GM12878 (cell line): ENCODE data around the gene ADAMTSL1. TPM values are rescaled to one million over a fixed set of nuclear protein-coding genes. Genes with fewer than 3 reads are reported as not detected.

Source experiments
- ATAC-seq: fragments of 200-7000 bp; cut with Tn5 transposase; 3 replicates; pipeline ENCODE4 v1.9.1; 2020; ENCODE audit warnings: mild to moderate bottlenecking, moderate library complexity
- BruUV-seq: library from RNA; stranded (reverse); fragments of 400-500 nt; replicated peaks from 2 replicates; lab custom pipeline; 2021; lab: Mats Ljungman, UMichigan
- CTCF ChIA-PET: fragments of 300-600 bp; sonication (Branson Sonifier 250); formaldehyde crosslinking; extraction: SDS; loops from one replicate; lab custom pipeline; 2021; ENCODE audit warnings: inconsistent platforms; lab: Yijun Ruan, JAX
- POLR2A ChIA-PET: fragments of 350-600 bp; formaldehyde crosslinking; extraction: SDS; loops from one replicate; lab custom pipeline; 2021; ENCODE audit warnings: inconsistent platforms; lab: Charles Lee
- RAD21 ChIA-PET: fragments of 300-600 bp; sonication (Branson Sonifier 250); formaldehyde crosslinking; loops from one replicate; lab custom pipeline; 2023; ENCODE audit warnings: antibody characterized with exemption; ENCODE audit not compliant: unreplicated experiment; lab: Charles Lee
- SMC1A ChIA-PET: fragments of 300-600 bp; sonication (Branson Sonifier 250); formaldehyde crosslinking; loops from one replicate; lab custom pipeline; 2023; ENCODE audit not compliant: unreplicated experiment, uncharacterized antibody; lab: Charles Lee
- DNase-seq: peaks from one replicate; pipeline ENCODE4 v3.0.0-alpha.2; 2011; ENCODE audit warnings: low read depth, low spot score
- FAIRE-seq: peaks from 3 replicates; lab custom pipeline; 2011; peaks lifted over from hg19 to GRCh38; lab: Jason Lieb, UNC
- H2AFZ ChIP-seq: 2 replicates; pipeline ENCODE4 v1.6.0; 2011; ENCODE audit warnings: low read depth, low read length, control low read depth; ENCODE audit not compliant: control insufficient read depth
- H3K27ac ChIP-seq: 2 replicates; pipeline ENCODE4 v1.5.1; 2011; ENCODE audit warnings: control low read depth; ENCODE audit not compliant: control insufficient read depth, insufficient read depth
- H3K27me3 ChIP-seq, 2 experiments: replicated peaks in 1 of 2; 2 replicates each; pipeline versions ENCODE4 v1.6.0 to v1.6.1; 2011; ENCODE audit warnings: low read length in 1 of 2; ENCODE audit not compliant: control insufficient read depth in 2 of 2, insufficient read depth in 2 of 2
- H3K36me3 ChIP-seq, 2 experiments: 2 replicates each; pipeline ENCODE4 v1.5.1; 2011; ENCODE audit warnings: low read length in 1 of 2; ENCODE audit not compliant: control insufficient read depth in 2 of 2, insufficient read depth in 2 of 2
- H3K4me1 ChIP-seq: 2 replicates; pipeline ENCODE4 v1.6.1; 2011; ENCODE audit warnings: mild to moderate bottlenecking, low read length, moderate library complexity, mixed read lengths; ENCODE audit not compliant: control insufficient read depth, insufficient read depth
- H3K4me2 ChIP-seq: 2 replicates; pipeline ENCODE4 v1.6.0; 2011; ENCODE audit warnings: control low read depth; ENCODE audit not compliant: control insufficient read depth, insufficient read depth
- H3K4me3 ChIP-seq: fragments of 200-600 bp; sonication (generic); 2 replicates; pipeline ENCODE4 v1.5.1; 2016
- H3K79me2 ChIP-seq: 2 replicates; pipeline ENCODE4 v1.6.0; 2011; ENCODE audit warnings: low read length; ENCODE audit not compliant: control insufficient read depth, insufficient read depth
- H3K9ac ChIP-seq: 2 replicates; pipeline ENCODE4 v1.8.0; 2011; ENCODE audit warnings: low read length, control low read depth, mixed read lengths; ENCODE audit not compliant: control insufficient read depth, insufficient read depth
- H3K9me3 ChIP-seq: replicated peaks from 3 replicates; pipeline ENCODE4 v1.5.1; 2011; ENCODE audit warnings: mild to moderate bottlenecking, low read length; ENCODE audit not compliant: control insufficient read depth, insufficient read depth
- H4K20me1 ChIP-seq: 2 replicates; pipeline ENCODE4 v1.6.0; 2011; ENCODE audit not compliant: control insufficient read depth, insufficient read depth
- ATF7 ChIP-seq: fragments of 450-650 bp; IDR thresholded peaks from 2 replicates; pipeline ENCODE4 v1.6.1; 2016; ENCODE audit warnings: low read depth, mild to moderate bottlenecking
- BCLAF1 ChIP-seq: fragments of 450-650 bp; IDR thresholded peaks from 2 replicates; pipeline ENCODE4 v1.6.1; 2017; ENCODE audit warnings: antibody characterized with exemption, mild to moderate bottlenecking, moderate library complexity
- CBX5 ChIP-seq: sonication (generic); IDR thresholded peaks from 2 replicates; pipeline ENCODE4 v1.6.1; 2016; ENCODE audit warnings: low read depth, moderate library complexity, mild to moderate bottlenecking, inconsistent platforms
- CHD1 ChIP-seq: IDR thresholded peaks from 2 replicates; pipeline ENCODE4 v1.6.1; 2012; ENCODE audit warnings: low read depth, low read length, improper control_type of control experiment
- CREB1 ChIP-seq: IDR thresholded peaks from 2 replicates; pipeline ENCODE4 v1.6.1; 2012; ENCODE audit warnings: low read depth, mild to moderate bottlenecking, inconsistent platforms
- MYC ChIP-seq: IDR thresholded peaks from 2 replicates; pipeline ENCODE4 v1.6.1; 2011; ENCODE audit warnings: mild to moderate bottlenecking, low read length, moderate library complexity, inconsistent platforms; ENCODE audit not compliant: insufficient read depth, insufficient replicate concordance, insufficient read length, severe bottlenecking
- NR2C1 ChIP-seq: fragments of 450-650 bp; IDR thresholded peaks from 2 replicates; pipeline ENCODE4 v1.6.1; 2017; ENCODE audit warnings: antibody characterized with exemption, mild to moderate bottlenecking, moderate library complexity
- POLR2AphosphoS5 ChIP-seq: IDR thresholded peaks from 2 replicates; pipeline ENCODE4 v1.6.1; 2011; ENCODE audit warnings: mild to moderate bottlenecking, low read length, inconsistent platforms
- RB1 ChIP-seq: fragments of 450-650 bp; formaldehyde crosslinking; IDR thresholded peaks from 2 replicates; pipeline ENCODE4 v1.6.1; 2017; ENCODE audit warnings: mild to moderate bottlenecking, borderline replicate concordance
- RELA ChIP-seq: fragments of 450-650 bp; IDR thresholded peaks from 2 replicates; pipeline ENCODE4 v1.8.0; 2014; ENCODE audit warnings: borderline replicate concordance; ENCODE audit not compliant: partially characterized antibody
- SREBF2 ChIP-seq: IDR thresholded peaks from 2 replicates; pipeline ENCODE4 v1.6.1; 2012; ENCODE audit warnings: mild to moderate bottlenecking, low read length
- STAT1 ChIP-seq: fragments of 450-650 bp; conservative IDR thresholded peaks from 2 replicates; pipeline ENCODE4 v1.6.1; 2014; ENCODE audit warnings: antibody characterized with exemption, mild to moderate bottlenecking
- SUPT20H ChIP-seq: IDR thresholded peaks from 2 replicates; pipeline ENCODE4 v1.6.1; 2011; ENCODE audit warnings: low read depth, mild to moderate bottlenecking, low read length, moderate library complexity, borderline replicate concordance; ENCODE audit not compliant: control insufficient read depth
- TCF7 ChIP-seq: IDR thresholded peaks from 2 replicates; pipeline ENCODE4 v1.6.1; 2014; ENCODE audit warnings: antibody characterized with exemption, borderline replicate concordance
- WRNIP1 ChIP-seq: IDR thresholded peaks from 2 replicates; pipeline ENCODE4 v1.6.1; 2011; ENCODE audit warnings: low read depth, low read length, improper control_type of control experiment, borderline replicate concordance
- ZSCAN29 ChIP-seq: fragments of 450-650 bp; IDR thresholded peaks from 2 replicates; pipeline ENCODE4 v1.6.1; 2017; ENCODE audit warnings: mild to moderate bottlenecking, moderate library complexity
- WGBS: methylation state at CpG from one replicate; pipeline ENCODE4 v1.1.6; 2016; ENCODE audit warnings: low lambda C conversion rate; ENCODE audit not compliant: insufficient replicate concordance, insufficient coverage; ENCODE audit errors: missing lambda C conversion rate; 5-methylcytosine and 5-hydroxymethylcytosine counted together
- in situ Hi-C: fragments of 300-500 bp; cut with MboI; formaldehyde crosslinking; loops from 9 replicates; pipeline ENCODE4 v1.14.3; 2018; ENCODE audit warnings: mixed read lengths
- intact Hi-C: fragments of 100-400 bp; cut with micrococcal nuclease; formaldehyde crosslinking; loops from one replicate; pipeline ENCODE4 v1.14.2; 2022; ENCODE audit not compliant: unreplicated experiment
- polyA plus RNA-seq, 11 experiments: library from polyadenylated mRNA; depleted of rRNA in 4 of 11; unstranded in 6 of 11; stranded (reverse) in 5 of 11; fragments of >200 nt; fragmentation: Nextera tagmentation in 4 of 11; fragmentation: Illumina TruSeq in 1 of 11; extraction: Ambion mirVana in 4 of 11; extraction: Trizol in 1 of 11; gene quantifications; 1 replicate in 1 of 11; 2 replicates in 10 of 11; pipeline versions ENCODE4 v1.2.1 to v1.2.3, GENCODE V29; 2011 to 2016; ENCODE audit warnings: inconsistent platforms in 2 of 11, missing spikeins in 2 of 11, low read depth in 1 of 11
- total RNA-seq, 4 experiments: library from RNA; depleted of rRNA in 3 of 4; stranded (reverse); fragments of >200 nt in 3 of 4; fragmentation: Illumina TruSeq in 1 of 4; extraction: Trizol in 1 of 4; gene quantifications; 2 replicates each; pipeline versions ENCODE4 v1.2.1 to v1.2.3, GENCODE V29; 2013 to 2021
- TF ChIP-seq, protein P1 (sequence below): IDR thresholded peaks from 2 replicates; pipeline ENCODE4 v1.6.1; 2011; ENCODE audit warnings: low read depth, low read length, improper control_type of control experiment, borderline replicate concordance
- TF ChIP-seq, protein P2 (sequence below): IDR thresholded peaks from 2 replicates; pipeline ENCODE4 v1.6.1; 2012; ENCODE audit warnings: low read length, inconsistent platforms

Gene ADAMTSL1
- total and polyA plus RNA-seq, 10 of the 15 experiments (the other 5 are each of a cell fraction or from before 2014, with no cell fraction given): 0.01 to 0.10 (median 0.07) TPM; not detected in 6

DNA sequence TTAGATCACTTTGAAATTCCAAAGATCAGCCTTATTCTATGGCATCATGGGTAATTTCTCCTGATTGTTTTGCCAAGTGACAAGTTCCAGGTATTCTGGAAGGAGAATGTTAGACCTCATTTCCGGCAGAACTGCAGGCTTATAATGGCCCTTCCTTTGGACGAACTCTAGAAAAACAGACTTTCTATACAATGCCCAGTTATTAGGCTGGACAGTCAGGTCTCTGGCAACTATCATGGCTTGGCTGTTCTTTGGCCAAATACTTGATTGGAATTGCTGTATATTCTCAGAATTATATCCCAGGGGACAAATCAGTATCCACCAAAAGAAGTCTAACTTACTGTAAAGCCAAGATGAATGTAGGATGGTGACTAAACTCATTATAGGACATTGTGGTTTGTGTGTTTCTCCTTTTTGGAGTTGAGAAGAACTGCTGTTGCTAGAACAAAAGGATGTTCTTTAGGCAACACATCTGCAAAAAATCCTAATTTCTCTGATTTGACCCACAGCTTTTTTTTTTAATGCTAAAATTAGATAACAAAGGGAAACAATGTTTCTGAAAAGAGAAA lies 69.0 kb downstream of the ADAMTSL1 start (continued):
- TF ChIP-seq, protein P1, sequence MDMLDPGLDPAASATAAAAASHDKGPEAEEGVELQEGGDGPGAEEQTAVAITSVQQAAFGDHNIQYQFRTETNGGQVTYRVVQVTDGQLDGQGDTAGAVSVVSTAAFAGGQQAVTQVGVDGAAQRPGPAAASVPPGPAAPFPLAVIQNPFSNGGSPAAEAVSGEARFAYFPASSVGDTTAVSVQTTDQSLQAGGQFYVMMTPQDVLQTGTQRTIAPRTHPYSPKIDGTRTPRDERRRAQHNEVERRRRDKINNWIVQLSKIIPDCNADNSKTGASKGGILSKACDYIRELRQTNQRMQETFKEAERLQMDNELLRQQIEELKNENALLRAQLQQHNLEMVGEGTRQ: no peak
- TF ChIP-seq POLR2AphosphoS5 (no peak), MYC (no peak), ZSCAN29 (no peak), WRNIP1 (no peak), CBX5 (no peak), TCF7 (no peak), SREBF2 (no peak), CREB1 (no peak)

- no peaks in the 10 kb centered on the region for H3K4me1 ChIP-seq
- ChIA-PET POLR2A (no interaction called here), RAD21 (no interaction called here), SMC1A (no interaction called here), CTCF (no interaction called here)
- H3K9me3 ChIP-seq: no peaks in the 10 kb centered on the region
- no peak overlapping the region for H2AFZ ChIP-seq
- no peaks in the 10 kb centered on the region for H3K79me2 ChIP-seq
- in situ Hi-C loops (no loop called here), intact Hi-C loops (no loop called here)
- FAIRE-seq (no peak), DNase-seq (no peak), ATAC-seq (no peak)
- BruUV-seq: no TSS peak
- no peaks in the 10 kb centered on the region for H3K27me3 ChIP-seq
- H3K27ac ChIP-seq: no peak overlapping the region
- H3K9ac ChIP-seq: no peak overlapping the region
- no peaks in the 10 kb centered on the region for H4K20me1 ChIP-seq
- no peaks in the 10 kb centered on the region for H3K36me3 ChIP-seq
- WGBS: 0% methylated on average over 5 of the region's 5 CpGs
- no peak overlapping the region for H3K4me2 ChIP-seq
- H3K4me3 ChIP-seq: no peak overlapping the region
- TF ChIP-seq STAT1 (no peak), CHD1 (no peak), TCF7 (no peak), SUPT20H (no peak), BCLAF1 (no peak), NR2C1 (no peak), RB1 (no peak), WRNIP1 (no peak), RELA (no peak), ATF7 (no peak)
- TF ChIP-seq, protein P2, sequence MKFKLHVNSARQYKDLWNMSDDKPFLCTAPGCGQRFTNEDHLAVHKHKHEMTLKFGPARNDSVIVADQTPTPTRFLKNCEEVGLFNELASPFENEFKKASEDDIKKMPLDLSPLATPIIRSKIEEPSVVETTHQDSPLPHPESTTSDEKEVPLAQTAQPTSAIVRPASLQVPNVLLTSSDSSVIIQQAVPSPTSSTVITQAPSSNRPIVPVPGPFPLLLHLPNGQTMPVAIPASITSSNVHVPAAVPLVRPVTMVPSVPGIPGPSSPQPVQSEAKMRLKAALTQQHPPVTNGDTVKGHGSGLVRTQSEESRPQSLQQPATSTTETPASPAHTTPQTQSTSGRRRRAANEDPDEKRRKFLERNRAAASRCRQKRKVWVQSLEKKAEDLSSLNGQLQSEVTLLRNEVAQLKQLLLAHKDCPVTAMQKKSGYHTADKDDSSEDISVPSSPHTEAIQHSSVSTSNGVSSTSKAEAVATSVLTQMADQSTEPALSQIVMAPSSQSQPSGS: no peak
These were observed 69.6 kb downstream of the ADAMTSL1 start for GRCh38 chr9:18543406-18544192.
